Loucy (cell line): ENCODE data around the gene CELSR1.

Experiments used
- H2AFZ ChIP-seq: fragments of 200-600 bp; sonication (generic); 2 replicates; pipeline ENCODE4 v1.6.0; 2016; ENCODE audit warnings: antibody characterized with exemption, mild to moderate bottlenecking, low read length, moderate library complexity
- H3F3A ChIP-seq: fragments of 200-600 bp; 2 replicates; pipeline ENCODE4 v1.6.0; 2016; ENCODE audit warnings: antibody characterized with exemption, low read depth, mild to moderate bottlenecking
- H3K27me3 ChIP-seq: fragments of 200-600 bp; sonication (generic); 2 replicates; pipeline ENCODE4 v1.6.1; 2014; ENCODE audit warnings: low read length, mild to moderate bottlenecking; ENCODE audit not compliant: insufficient read depth, poor library complexity, severe bottlenecking
- H3K36me3 ChIP-seq: fragments of 200-600 bp; sonication (generic); 2 replicates; pipeline ENCODE4 v1.6.1; 2016; ENCODE audit warnings: low read length; ENCODE audit not compliant: insufficient read depth
- H3K4me1 ChIP-seq: fragments of 200-600 bp; sonication (generic); 2 replicates; pipeline ENCODE4 v1.5.1; 2014; ENCODE audit warnings: low read length, mild to moderate bottlenecking; ENCODE audit not compliant: insufficient read depth, poor library complexity, severe bottlenecking
- H3K4me2 ChIP-seq: fragments of 200-600 bp; sonication (generic); 2 replicates; pipeline ENCODE4 v1.6.0; 2014; ENCODE audit warnings: antibody characterized with exemption, low read length, low read depth, mild to moderate bottlenecking; ENCODE audit not compliant: poor library complexity, severe bottlenecking
- H3K4me3 ChIP-seq: fragments of 200-600 bp; sonication (generic); 2 replicates; pipeline ENCODE4 v1.5.1; 2014; ENCODE audit warnings: low read length, mild to moderate bottlenecking, mixed read lengths; ENCODE audit not compliant: poor library complexity, severe bottlenecking
- H3K79me2 ChIP-seq: fragments of 200-600 bp; sonication (generic); 2 replicates; pipeline ENCODE4 v1.6.1; 2014; ENCODE audit warnings: low read length; ENCODE audit not compliant: insufficient read depth
- H3K9ac ChIP-seq: fragments of 200-600 bp; sonication (generic); 2 replicates; pipeline ENCODE4 v1.6.0; 2014; ENCODE audit warnings: mild to moderate bottlenecking, low read depth, low read length, moderate library complexity; ENCODE audit not compliant: poor library complexity, severe bottlenecking
- H3K9me2 ChIP-seq: fragments of 200-600 bp; sonication (generic); replicated peaks from 2 replicates; pipeline ENCODE4 v1.6.1; 2016; ENCODE audit warnings: low read depth, low read length, mixed read lengths
- H3K9me3 ChIP-seq: fragments of 200-600 bp; sonication (generic); 2 replicates; pipeline ENCODE4 v1.6.1; 2014; ENCODE audit warnings: mild to moderate bottlenecking, antibody characterized with exemption, low read length, low read depth; ENCODE audit not compliant: insufficient read depth
- H4K20me1 ChIP-seq: fragments of 200-600 bp; sonication (generic); 2 replicates; pipeline ENCODE4 v1.6.0; 2014; ENCODE audit warnings: antibody characterized with exemption, low read length, mild to moderate bottlenecking; ENCODE audit not compliant: insufficient read depth, poor library complexity, severe bottlenecking
- CTCF ChIP-seq: fragments of 200-600 bp; sonication (generic); conservative IDR thresholded peaks from 2 replicates; pipeline ENCODE4 v1.5.1; 2014; ENCODE audit warnings: mild to moderate bottlenecking, antibody characterized with exemption, low read length
- EZH2phosphoT487 ChIP-seq: fragments of 200-600 bp; IDR thresholded peaks from 2 replicates; pipeline ENCODE4 v1.6.1; 2018; ENCODE audit warnings: antibody characterized with exemption, mild to moderate bottlenecking, moderate library complexity, borderline replicate concordance

CELSR1 gene

GRCh38 chr22:46381142-46381541, 156.3 kb downstream of the CELSR1 start:
- H3K4me1 ChIP-seq, result no peaks in the 10 kb centered on the region
- H3K36me3 ChIP-seq, result no peaks in the 10 kb centered on the region
- no peak overlapping the region for H3K9ac ChIP-seq
- H3K4me2 ChIP-seq, result no peak overlapping the region
- H3K4me3 ChIP-seq, result no peak overlapping the region
- TF ChIP-seq CTCF, result no peak
- no peak for TF ChIP-seq EZH2phosphoT487
- no peak overlapping the region for H2AFZ ChIP-seq
- H3F3A ChIP-seq, result no peaks in the 10 kb centered on the region
- no peaks in the 10 kb centered on the region for H3K79me2 ChIP-seq
- H4K20me1 ChIP-seq, result no peaks in the 10 kb centered on the region
- no peaks in the 10 kb centered on the region for H3K27me3 ChIP-seq
- no peaks in the 10 kb centered on the region for H3K9me3 ChIP-seq
- no peaks in the 10 kb centered on the region for H3K9me2 ChIP-seq

DNA sequence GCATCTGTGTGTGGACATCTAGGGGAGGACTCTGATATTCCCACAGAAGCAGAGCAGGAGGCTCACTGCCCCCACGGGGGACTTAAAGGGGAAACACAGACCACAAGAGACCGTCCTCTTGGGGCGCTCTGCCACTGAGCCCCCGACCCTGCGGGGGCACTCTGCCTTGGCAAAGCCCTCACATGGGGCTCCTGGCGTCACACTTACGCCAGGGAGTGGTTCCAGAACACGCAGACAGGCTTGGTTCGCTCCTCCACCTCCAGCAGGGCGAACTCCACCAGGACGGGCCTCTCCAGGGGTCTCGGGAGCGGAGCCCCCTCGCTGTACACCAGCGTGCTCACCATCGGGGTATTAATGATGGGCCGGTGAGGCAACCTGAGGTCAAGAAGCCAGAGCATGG, 156.8 kb downstream of the CELSR1 start:
- no peak overlapping the region for H3K4me3 ChIP-seq
- H3K9me3 ChIP-seq, result peaks cover 2% of the 10 kb centered on the region; the same call in 1 of the 2 replicates
- TF ChIP-seq CTCF, result no peak
- no peak for TF ChIP-seq EZH2phosphoT487
- H3K4me1 ChIP-seq, result no peaks in the 10 kb centered on the region
- H3K27me3 ChIP-seq, result no peaks in the 10 kb centered on the region
- no peaks in the 10 kb centered on the region for H3F3A ChIP-seq
- no peak overlapping the region for H3K4me2 ChIP-seq
- H3K9ac ChIP-seq, result no peak overlapping the region
- H4K20me1 ChIP-seq, result no peaks in the 10 kb centered on the region
- no peaks in the 10 kb centered on the region for H3K36me3 ChIP-seq
- H3K79me2 ChIP-seq, result no peaks in the 10 kb centered on the region
- no peak overlapping the region for H2AFZ ChIP-seq
- no peaks in the 10 kb centered on the region for H3K9me2 ChIP-seq

GRCh38 chr22:46380069-46380468, 157.4 kb downstream of the CELSR1 start:
- no peak overlapping the region for H3K9ac ChIP-seq
- no peak overlapping the region for H2AFZ ChIP-seq
- no peaks in the 10 kb centered on the region for H4K20me1 ChIP-seq
- TF ChIP-seq EZH2phosphoT487 (no peak), CTCF (no peak)
- no peaks in the 10 kb centered on the region for H3K4me1 ChIP-seq
- H3K4me2 ChIP-seq, result no peak overlapping the region
- H3K79me2 ChIP-seq, result no peaks in the 10 kb centered on the region
- no peaks in the 10 kb centered on the region for H3K27me3 ChIP-seq
- H3K9me2 ChIP-seq, result no peaks in the 10 kb centered on the region
- no peaks in the 10 kb centered on the region for H3F3A ChIP-seq
- H3K4me3 ChIP-seq, result no peak overlapping the region
- no peaks in the 10 kb centered on the region for H3K36me3 ChIP-seq
- H3K9me3 ChIP-seq, result peaks cover 2% of the 10 kb centered on the region; the same call in 1 of the 2 replicates
